T-helper 1 cell treated with Interleukin-12 subunit alpha and Interleukin-12 subunit beta and Interleukin-4 antibody, amounts not matched to agents 30 ng/mL and 1 ng/mL, for 36 hours (primary cell): Measurements from ENCODE around the gene LTBR. TPM values are rescaled to one million over a fixed set of nuclear protein-coding genes. Genes with fewer than 3 reads are reported as not detected.

Source experiments
- intact Hi-C: fragments of 100-400 bp; cut with micrococcal nuclease; formaldehyde crosslinking; loops from one replicate; pipeline ENCODE4 v1.15.1; 2024
- total RNA-seq: library from RNA; stranded (reverse); gene quantifications from 2 replicates; pipeline ENCODE4 v1.2.3, GENCODE V29; 2022

Gene LTBR
- total RNA-seq, 1 donor from 2014 or later, result 1.0 TPM

GRCh38 chr12:6345319-6346091 lies 38.5 kb upstream of the LTBR start:
- intact Hi-C loops, result loop anchor here (10.0 kb wide), 1 partner anchor 1899 kb away; no protein-coding TSS in a partner anchor

- intact Hi-C loops, result loop anchor here (10.0 kb wide), 1 partner anchor 1898 kb away; no protein-coding TSS in a partner anchor
These were observed 37.6 kb upstream of the LTBR start for GRCh38 chr12:6346235-6346832.

GRCh38 chr12:6346942-6347341 lies 37.0 kb upstream of the LTBR start:
- intact Hi-C loops, result loop anchor here (10.0 kb wide), 1 partner anchor 1898 kb away; no protein-coding TSS in a partner anchor

- intact Hi-C loops, result loop anchor here (10.0 kb wide), 1 partner anchor 1897 kb away; no protein-coding TSS in a partner anchor
These were observed 36.3 kb upstream of the LTBR start for GRCh38 chr12:6347367-6348338.

- intact Hi-C loops, result no loop called here
These were observed 32.3 kb upstream of the LTBR start for GRCh38 chr12:6351622-6352021.

GRCh38 chr12:6352193-6353173 lies 31.5 kb upstream of the LTBR start:
- intact Hi-C loops, result no loop called here

- intact Hi-C loops, result no loop called here
These were observed 29.2 kb upstream of the LTBR start for GRCh38 chr12:6354495-6355393.

GRCh38 chr12:6355491-6356373 lies 28.2 kb upstream of the LTBR start:
- intact Hi-C loops, result no loop called here

- intact Hi-C loops, result no loop called here
These were observed 27.6 kb upstream of the LTBR start for GRCh38 chr12:6356374-6356820.

GRCh38 chr12:6358881-6359280 lies 25.1 kb upstream of the LTBR start:
- intact Hi-C loops, result no loop called here

- intact Hi-C loops, result no loop called here
These were observed 23.8 kb upstream of the LTBR start for GRCh38 chr12:6360080-6360571.

- intact Hi-C loops, result no loop called here
These were observed 23.1 kb upstream of the LTBR start for GRCh38 chr12:6360578-6361490.

GRCh38 chr12:6361834-6362233 lies 22.1 kb upstream of the LTBR start:
- intact Hi-C loops, result no loop called here

GRCh38 chr12:6362403-6362802 lies 21.6 kb upstream of the LTBR start:
- intact Hi-C loops, result no loop called here

- intact Hi-C loops, result loop anchor here (1.0 kb wide), 1 partner anchor 26 kb away; no protein-coding TSS in a partner anchor
These were observed 21.0 kb upstream of the LTBR start for GRCh38 chr12:6363010-6363329.

GRCh38 chr12:6363330-6364043 lies 20.5 kb upstream of the LTBR start:
- intact Hi-C loops, result loop anchor here (1.0 kb wide), 1 partner anchor 26 kb away; no protein-coding TSS in a partner anchor
